Measurements from ENCODE around the gene GPR132. TPM values are rescaled to one million over a fixed set of nuclear protein-coding genes. Genes with fewer than 3 reads are reported as not detected.

Gene GPR132
- total RNA-seq, 1 experiment from 2014 or later = 1.4 TPM

DNA sequence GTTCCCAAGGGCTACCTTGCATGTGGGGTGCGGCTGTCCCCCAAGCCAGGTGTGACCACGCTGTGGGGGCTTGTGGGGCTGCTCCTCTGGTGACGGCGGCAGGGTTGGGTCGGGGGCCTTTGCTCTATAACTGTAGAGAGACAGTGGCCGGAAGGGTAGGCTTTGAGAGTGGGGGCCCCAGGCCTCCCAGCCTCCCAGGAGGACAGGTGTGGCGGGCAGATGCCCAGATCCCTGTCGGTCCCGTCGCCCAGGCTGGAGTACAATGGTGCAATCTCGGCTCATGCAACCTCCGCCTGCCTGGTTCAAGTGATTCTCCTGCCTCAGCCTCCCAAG is 2.7 kb upstream of the GPR132 start:
- no peak overlapping the region for H3K4me3 Mint-ChIP-seq (ENCODE audit: low read depth, unreplicated experiment)
- no TSS peak for BruUV-seq (replicated peaks)
- DNase-seq = no peak
- H3K27ac Mint-ChIP-seq (ENCODE audit: unreplicated experiment) = no peak overlapping the region
- H3K9me3 Mint-ChIP-seq (ENCODE audit: low read depth, unreplicated experiment) = no peaks in the 10 kb centered on the region
- intact Hi-C loops (cut with micrococcal nuclease; ENCODE audit: unreplicated experiment) = no loop called here
- no peaks in the 10 kb centered on the region for H3K27me3 Mint-ChIP-seq (ENCODE audit: unreplicated experiment)
- CTCF ChIA-PET = interaction anchor here (0.7 kb wide), 1 partner anchor 516 kb away, joined by 3 read pairs; no protein-coding TSS in a partner anchor
- TF ChIP-seq, protein P1, sequence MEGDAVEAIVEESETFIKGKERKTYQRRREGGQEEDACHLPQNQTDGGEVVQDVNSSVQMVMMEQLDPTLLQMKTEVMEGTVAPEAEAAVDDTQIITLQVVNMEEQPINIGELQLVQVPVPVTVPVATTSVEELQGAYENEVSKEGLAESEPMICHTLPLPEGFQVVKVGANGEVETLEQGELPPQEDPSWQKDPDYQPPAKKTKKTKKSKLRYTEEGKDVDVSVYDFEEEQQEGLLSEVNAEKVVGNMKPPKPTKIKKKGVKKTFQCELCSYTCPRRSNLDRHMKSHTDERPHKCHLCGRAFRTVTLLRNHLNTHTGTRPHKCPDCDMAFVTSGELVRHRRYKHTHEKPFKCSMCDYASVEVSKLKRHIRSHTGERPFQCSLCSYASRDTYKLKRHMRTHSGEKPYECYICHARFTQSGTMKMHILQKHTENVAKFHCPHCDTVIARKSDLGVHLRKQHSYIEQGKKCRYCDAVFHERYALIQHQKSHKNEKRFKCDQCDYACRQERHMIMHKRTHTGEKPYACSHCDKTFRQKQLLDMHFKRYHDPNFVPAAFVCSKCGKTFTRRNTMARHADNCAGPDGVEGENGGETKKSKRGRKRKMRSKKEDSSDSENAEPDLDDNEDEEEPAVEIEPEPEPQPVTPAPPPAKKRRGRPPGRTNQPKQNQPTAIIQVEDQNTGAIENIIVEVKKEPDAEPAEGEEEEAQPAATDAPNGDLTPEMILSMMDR (IDR thresholded peaks at IDR 0.05; ENCODE audit: unreplicated experiment) = no peak
- peaks cover 45% of the 10 kb centered on the region for H3K36me3 Mint-ChIP-seq (ENCODE audit: insufficient read depth, unreplicated experiment)
- peaks cover 15% of the 10 kb centered on the region for H3K4me1 Mint-ChIP-seq (ENCODE audit: low read depth, unreplicated experiment)

DNA sequence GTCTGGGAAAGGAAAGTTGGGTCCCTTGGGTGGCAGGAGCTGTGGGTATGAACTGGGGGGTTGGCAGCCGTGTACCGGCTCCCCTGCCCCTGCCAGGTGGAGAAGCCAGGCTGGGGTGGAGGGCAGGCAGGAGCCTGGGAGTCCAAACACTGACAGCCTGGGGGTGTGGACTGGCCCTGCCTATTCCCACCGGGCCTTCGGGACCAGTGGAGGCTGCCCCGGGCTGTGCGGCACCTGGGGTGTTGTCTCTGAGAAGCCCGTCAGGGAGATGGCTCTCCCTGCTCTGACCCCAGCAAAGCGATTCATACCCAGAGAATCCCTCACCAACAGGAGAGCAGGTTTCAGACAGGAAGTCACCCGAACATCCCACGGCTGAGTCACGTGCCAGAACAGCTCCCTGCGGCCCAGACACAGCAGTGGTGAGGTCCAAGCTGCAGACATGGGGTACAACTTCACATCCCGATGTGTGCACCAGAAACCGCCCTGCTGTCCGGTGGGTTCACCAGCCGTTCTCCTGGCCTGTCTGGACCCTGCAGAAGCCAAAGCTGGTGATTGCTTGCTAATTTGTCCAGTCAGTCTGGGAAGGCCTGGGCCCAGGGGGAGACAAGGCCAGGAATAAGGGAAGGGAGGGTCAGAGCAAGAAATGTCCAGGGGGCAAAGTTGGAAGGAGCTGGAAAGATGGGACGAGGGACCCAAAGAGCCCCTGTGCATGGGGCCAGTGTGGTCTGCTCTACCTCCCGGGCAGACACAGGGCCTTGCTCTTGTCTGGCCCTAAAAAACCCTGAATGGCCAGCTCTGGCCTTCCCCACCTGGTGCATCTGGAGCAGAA is 2.1 kb upstream of the GPR132 start:
- Mint-ChIP-seq H3K27me3 (ENCODE audit: unreplicated experiment) (no peaks in the 10 kb centered on the region), H3K4me3 (ENCODE audit: low read depth, unreplicated experiment) (no peak overlapping the region), H3K27ac (ENCODE audit: unreplicated experiment) (no peak overlapping the region), H3K36me3 (ENCODE audit: insufficient read depth, unreplicated experiment) (peaks cover 41% of the 10 kb centered on the region), H3K4me1 (ENCODE audit: low read depth, unreplicated experiment) (peaks cover 15% of the 10 kb centered on the region), H3K9me3 (ENCODE audit: low read depth, unreplicated experiment) (no peaks in the 10 kb centered on the region)
- intact Hi-C loops (cut with micrococcal nuclease; ENCODE audit: unreplicated experiment) = no loop called here
- DNase-seq = no peak
- TF ChIP-seq, protein P1 (IDR thresholded peaks at IDR 0.05; ENCODE audit: unreplicated experiment) = no peak
- BruUV-seq (replicated peaks) = no TSS peak
- CTCF ChIA-PET = interaction anchor here (0.7 kb wide), 1 partner anchor 515 kb away, joined by 3 read pairs; no protein-coding TSS in a partner anchor

DNA sequence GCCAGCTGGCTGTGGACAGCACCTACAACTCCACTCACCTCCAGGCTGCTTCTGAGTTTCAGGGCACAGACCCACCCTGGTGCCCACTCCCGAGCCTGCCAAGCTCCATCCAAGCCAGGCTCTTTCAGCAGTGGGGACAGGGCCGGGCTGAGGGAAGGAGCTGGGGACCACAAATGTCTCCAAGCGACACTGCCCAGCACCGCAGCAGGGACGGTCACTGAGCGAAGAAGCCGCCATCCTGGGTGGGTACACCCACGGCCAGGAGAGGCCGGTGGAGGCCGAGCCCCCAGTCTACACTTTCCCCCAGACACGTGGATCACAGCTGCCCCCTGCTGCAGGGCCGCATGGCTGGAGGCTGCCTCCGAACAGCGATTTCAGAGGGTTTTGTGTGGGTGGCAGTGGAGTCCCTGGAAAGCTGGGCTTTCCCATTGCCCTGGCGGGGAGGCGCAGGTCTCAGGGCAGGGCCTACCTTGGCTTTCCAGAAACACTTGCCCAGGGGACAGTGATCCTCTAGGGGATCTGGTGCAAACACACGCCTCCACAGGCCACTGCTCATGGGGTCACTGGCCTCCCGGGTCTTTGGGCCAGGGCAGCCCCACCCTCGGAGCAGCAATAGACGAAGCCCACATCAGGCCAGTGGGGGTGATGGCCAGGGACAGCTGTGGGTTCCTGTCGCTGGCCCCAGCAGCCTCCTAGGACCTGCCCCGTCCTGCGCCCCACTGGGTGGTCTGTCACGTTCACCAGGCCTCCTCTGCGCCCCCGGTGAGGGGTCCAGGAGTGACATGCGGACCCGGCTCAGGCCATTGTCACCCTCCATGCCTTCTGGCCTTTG is 1.2 kb upstream of the GPR132 start:
- H3K36me3 Mint-ChIP-seq (ENCODE audit: insufficient read depth, unreplicated experiment) = peaks cover 41% of the 10 kb centered on the region
- DNase-seq = no peak
- peak overlapping the region; percentile 91 for H3K27ac Mint-ChIP-seq (ENCODE audit: unreplicated experiment)
- intact Hi-C loops (cut with micrococcal nuclease; ENCODE audit: unreplicated experiment) = no loop called here
- H3K4me1 Mint-ChIP-seq (ENCODE audit: low read depth, unreplicated experiment) = peaks cover 15% of the 10 kb centered on the region
- H3K4me3 Mint-ChIP-seq (ENCODE audit: low read depth, unreplicated experiment) = no peak overlapping the region
- CTCF ChIA-PET = interaction anchor here (0.7 kb wide), 1 partner anchor 96 kb away, joined by 3 read pairs; no protein-coding TSS in a partner anchor
- TF ChIP-seq, protein P1 (IDR thresholded peaks at IDR 0.05; ENCODE audit: unreplicated experiment) = no peak
- H3K9me3 Mint-ChIP-seq (ENCODE audit: low read depth, unreplicated experiment) = no peaks in the 10 kb centered on the region
- no peaks in the 10 kb centered on the region for H3K27me3 Mint-ChIP-seq (ENCODE audit: unreplicated experiment)
- no TSS peak for BruUV-seq (replicated peaks)

DNA sequence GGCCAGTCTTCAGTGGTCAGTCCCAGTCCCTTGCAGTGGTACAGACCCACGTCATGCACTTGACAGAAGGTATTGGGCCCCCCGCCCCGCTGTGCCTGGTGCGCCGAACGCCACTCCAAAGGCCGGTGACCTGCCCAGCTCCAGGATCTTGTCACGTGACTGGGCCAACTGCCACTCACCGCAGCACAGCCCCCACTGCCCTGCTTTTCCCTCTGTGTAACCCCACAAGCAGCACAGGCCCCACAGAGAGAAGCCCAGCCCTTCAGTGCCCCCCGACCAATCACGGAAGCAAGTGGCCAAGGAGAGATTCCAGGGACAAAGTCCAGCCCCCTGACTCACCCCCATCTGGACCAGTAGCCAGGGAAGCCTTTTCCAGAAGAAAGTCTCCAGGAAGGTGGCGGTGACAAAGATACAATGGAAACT is 498 bp downstream of the GPR132 start:
- BruUV-seq (replicated peaks) = TSS peak; percentile 44
- Mint-ChIP-seq H3K4me3 (ENCODE audit: low read depth, unreplicated experiment) (peak overlapping the region; percentile 22), H3K4me1 (ENCODE audit: low read depth, unreplicated experiment) (peaks cover 15% of the 10 kb centered on the region), H3K9me3 (ENCODE audit: low read depth, unreplicated experiment) (no peaks in the 10 kb centered on the region), H3K36me3 (ENCODE audit: insufficient read depth, unreplicated experiment) (peaks cover 40% of the 10 kb centered on the region), H3K27ac (ENCODE audit: unreplicated experiment) (peak overlapping the region; percentile 91), H3K27me3 (ENCODE audit: unreplicated experiment) (no peaks in the 10 kb centered on the region)
- intact Hi-C loops (cut with micrococcal nuclease; ENCODE audit: unreplicated experiment) = no loop called here
- DNase-seq = peak; percentile 65
- CTCF ChIA-PET = interaction anchor here (0.9 kb wide), 1 partner anchor 30 kb away, joined by 5 read pairs; no protein-coding TSS in a partner anchor
- TF ChIP-seq, protein P1 (IDR thresholded peaks at IDR 0.05; ENCODE audit: unreplicated experiment) = no peak
